ENCODE data around the gene ATP8B2. TPM values are rescaled to one million over a fixed set of nuclear protein-coding genes. Genes with fewer than 3 reads are reported as not detected.
A peak's percentile ranks its signal among the peaks of the same experiment; 100 is the strongest.

ATP8B2 gene
- total RNA-seq, 1 donor from 2014 or later, result 71.6 TPM

- TF ChIP-seq EZH2 (IDR thresholded peaks at IDR 0.05; ENCODE audit: insufficient read depth, low read length), result no peak
- Histone ChIP-seq H3K79me2 (ENCODE audit: insufficient read depth, low read length) (peaks cover 42% of the 10 kb centered on the region), H3K27me3 (ENCODE audit: insufficient read depth, low read length) (no peaks in the 10 kb centered on the region), H3K9ac (ENCODE audit: low read length) (peak overlapping the region; percentile 66), H4K20me1 (ENCODE audit: insufficient read depth, low read length) (peaks cover 53% of the 10 kb centered on the region), H3K4me1 (ENCODE audit: insufficient read depth, low read length) (peaks cover 35% of the 10 kb centered on the region), H2AFZ (ENCODE audit: low read depth, low read length) (no peak overlapping the region), H3K36me3 (ENCODE audit: insufficient read depth, low read length) (peaks cover 19% of the 10 kb centered on the region), H3K9me3 (ENCODE audit: insufficient read depth, low read depth, low read length) (no peaks in the 10 kb centered on the region), H3K4me3 (ENCODE audit: insufficient read depth, low read depth, low read length) (peak overlapping the region; percentile 48), H3K27ac (ENCODE audit: low read depth, low read length) (no peak overlapping the region), H3K4me2 (ENCODE audit: low read length) (peak overlapping the region; percentile 99)
- FAIRE-seq (no peak), DNase-seq (ENCODE audit: low read depth) (no peak)
- peak overlapping the region; percentile 47 for H3K4me3 Mint-ChIP-seq (ENCODE audit: unreplicated experiment)
- H3K27me3 Mint-ChIP-seq (ENCODE audit: low read depth, unreplicated experiment), result no peaks in the 10 kb centered on the region
- H3K36me3 Mint-ChIP-seq (ENCODE audit: low read depth, unreplicated experiment), result peaks cover 16% of the 10 kb centered on the region
- H3K4me1 Mint-ChIP-seq (ENCODE audit: low read depth, unreplicated experiment), result peaks cover 22% of the 10 kb centered on the region
- no peaks in the 10 kb centered on the region for H3K9me3 Mint-ChIP-seq (ENCODE audit: unreplicated experiment)
- H3K27ac Mint-ChIP-seq (ENCODE audit: unreplicated experiment), result no peak overlapping the region
These were observed 4.3 kb downstream of the ATP8B2 start for GRCh38 chr1:154329551-154330131.

- peaks cover 42% of the 10 kb centered on the region for H3K79me2 ChIP-seq (ENCODE audit: insufficient read depth, low read length)
These were observed 5.3 kb downstream of the ATP8B2 start for GRCh38 chr1:154330669-154331068.

More at GRCh38 chr1:154330669-154331068, 5.3 kb downstream of the ATP8B2 start:
- H3K36me3 ChIP-seq (ENCODE audit: insufficient read depth, low read length), result peaks cover 22% of the 10 kb centered on the region
- H3K4me1 ChIP-seq (ENCODE audit: insufficient read depth, low read length), result peaks cover 38% of the 10 kb centered on the region
- no peak overlapping the region for H3K9ac ChIP-seq (ENCODE audit: low read length)
- H2AFZ ChIP-seq (ENCODE audit: low read depth, low read length), result no peak overlapping the region
- no peaks in the 10 kb centered on the region for H3K9me3 ChIP-seq (ENCODE audit: insufficient read depth, low read depth, low read length)
- no peak overlapping the region for H3K4me3 ChIP-seq (ENCODE audit: insufficient read depth, low read depth, low read length)
- no peaks in the 10 kb centered on the region for H3K27me3 Mint-ChIP-seq (ENCODE audit: low read depth, unreplicated experiment)
- H3K4me2 ChIP-seq (ENCODE audit: low read length), result no peak overlapping the region
- no peak overlapping the region for H3K27ac ChIP-seq (ENCODE audit: low read depth, low read length)
- DNase-seq (ENCODE audit: low read depth), result no peak
- H4K20me1 ChIP-seq (ENCODE audit: insufficient read depth, low read length), result peaks cover 59% of the 10 kb centered on the region
- TF ChIP-seq CTCF (IDR thresholded peaks at IDR 0.05; ENCODE audit: insufficient read depth, low read depth, low read length) (no peak), EZH2 (IDR thresholded peaks at IDR 0.05; ENCODE audit: insufficient read depth, low read length) (no peak)
- peaks cover 22% of the 10 kb centered on the region for H3K4me1 Mint-ChIP-seq (ENCODE audit: low read depth, unreplicated experiment)
- H3K27me3 ChIP-seq (ENCODE audit: insufficient read depth, low read length), result no peaks in the 10 kb centered on the region
- no peaks in the 10 kb centered on the region for H3K9me3 Mint-ChIP-seq (ENCODE audit: unreplicated experiment)
- peaks cover 16% of the 10 kb centered on the region for H3K36me3 Mint-ChIP-seq (ENCODE audit: low read depth, unreplicated experiment)
- no peak overlapping the region for H3K4me3 Mint-ChIP-seq (ENCODE audit: unreplicated experiment)
- H3K27ac Mint-ChIP-seq (ENCODE audit: unreplicated experiment), result no peak overlapping the region
- no peak for FAIRE-seq

All from astrocyte (in vitro differentiated cells and primary cell).